IMR-90 (cell line): ENCODE results near the gene DUSP9. TPM values are rescaled to one million over a fixed set of nuclear protein-coding genes. Genes with fewer than 3 reads are reported as not detected.

Experiments
- ATAC-seq: fragments of 200-7000 bp; cut with Tn5 transposase; 2 replicates; pipeline ENCODE4 v1.9.1; 2020; ENCODE audit warnings: low read depth, mild to moderate bottlenecking, moderate library complexity
- BruUV-seq: library from RNA; stranded (reverse); fragments of 400-500 nt; replicated peaks from 2 replicates; lab custom pipeline; 2021; lab: Mats Ljungman, UMichigan
- CTCF ChIA-PET: fragments of 300-600 bp; formaldehyde crosslinking; extraction: SDS; loops from one replicate; lab custom pipeline; 2021; ENCODE audit warnings: antibody characterized with exemption; lab: Yijun Ruan, JAX
- POLR2A ChIA-PET: fragments of 300-600 bp; sonication (Branson Sonifier 250); formaldehyde crosslinking; loops from one replicate; lab custom pipeline; 2022; ENCODE audit warnings: antibody characterized with exemption; ENCODE audit not compliant: unreplicated experiment; lab: Charles Lee
- DNase-seq: peaks from one replicate; pipeline ENCODE4 v3.0.0; 2013
- H2AFZ ChIP-seq: replicated peaks from 2 replicates; pipeline ENCODE3; 2013; ENCODE audit warnings: low read length, mild to moderate bottlenecking; ENCODE audit not compliant: poor library complexity
- H2AK5ac ChIP-seq: 2 replicates; pipeline ENCODE4 v1.6.1; 2013; ENCODE audit warnings: low read depth, low read length, inconsistent platforms
- H2AK9ac ChIP-seq: replicated peaks from 2 replicates; pipeline ENCODE3; 2013; ENCODE audit warnings: mild to moderate bottlenecking, low read depth, low read length, moderate library complexity; ENCODE audit not compliant: poor library complexity
- H2BK120ac ChIP-seq: 2 replicates; pipeline ENCODE4 v1.6.1; 2013; ENCODE audit warnings: low read depth, low read length, inconsistent platforms
- H2BK15ac ChIP-seq: 3 replicates; pipeline ENCODE4 v1.6.1; 2013; ENCODE audit warnings: low read depth, low read length, inconsistent platforms
- H2BK20ac ChIP-seq: 2 replicates; pipeline ENCODE4 v1.6.1; 2013; ENCODE audit warnings: low read depth, mild to moderate bottlenecking, inconsistent platforms, low read length, moderate library complexity
- H2BK5ac ChIP-seq: 2 replicates; pipeline ENCODE4 v1.6.1; 2013; ENCODE audit warnings: mild to moderate bottlenecking, low read depth, low read length, inconsistent platforms; ENCODE audit not compliant: poor library complexity, severe bottlenecking
- H3K14ac ChIP-seq: replicated peaks from 2 replicates; pipeline ENCODE4 v1.6.1; 2013; ENCODE audit warnings: low read depth, low read length, inconsistent platforms
- H3K18ac ChIP-seq: 2 replicates; pipeline ENCODE4 v1.6.1; 2013; ENCODE audit warnings: low read depth, low read length, control low read depth
- H3K23ac ChIP-seq: 2 replicates; pipeline ENCODE4 v1.6.1; 2013; ENCODE audit warnings: low read depth, low read length, inconsistent platforms
- H3K27ac ChIP-seq: 2 replicates; pipeline ENCODE4 v1.5.1; 2013; ENCODE audit warnings: mild to moderate bottlenecking, control low read depth, low read length; ENCODE audit not compliant: insufficient read depth
- H3K27me3 ChIP-seq: 2 replicates; pipeline ENCODE4 v1.6.1; 2013; ENCODE audit warnings: low read length; ENCODE audit not compliant: control insufficient read depth, insufficient read depth
- H3K36me3 ChIP-seq: 2 replicates; pipeline ENCODE4 v1.6.1; 2013; ENCODE audit warnings: low read length, mixed read lengths; ENCODE audit not compliant: control insufficient read depth, insufficient read depth
- H3K4ac ChIP-seq: 2 replicates; pipeline ENCODE4 v1.6.1; 2013; ENCODE audit warnings: low read depth, low read length, inconsistent platforms
- H3K4me1 ChIP-seq: 2 replicates; pipeline ENCODE4 v1.6.1; 2013; ENCODE audit warnings: low read length, mixed read lengths; ENCODE audit not compliant: control insufficient read depth, insufficient read depth
- H3K4me2 ChIP-seq: 2 replicates; pipeline ENCODE4 v1.6.1; 2013; ENCODE audit warnings: low read depth, mild to moderate bottlenecking, control low read depth, low read length, moderate library complexity
- H3K4me3 ChIP-seq: 2 replicates; pipeline ENCODE4 v1.5.1; 2013; ENCODE audit warnings: low read depth, mild to moderate bottlenecking, control low read depth, low read length, moderate library complexity; ENCODE audit not compliant: insufficient read depth
- H3K56ac ChIP-seq: 2 replicates; pipeline ENCODE4 v1.6.1; 2013; ENCODE audit warnings: low read length, inconsistent platforms; ENCODE audit not compliant: insufficient read depth; ENCODE audit errors: extremely low read depth
- H3K79me1 ChIP-seq, 2 experiments: 2 replicates each; pipeline ENCODE4 v1.6.1; 2013; ENCODE audit warnings: low read length in 2 of 2, inconsistent platforms in 1 of 2, low read depth in 1 of 2
- H3K9ac ChIP-seq: 2 replicates; pipeline ENCODE4 v1.6.1; 2013; ENCODE audit warnings: low read depth, low read length, control low read depth
- H3K9me1 ChIP-seq: 2 replicates; pipeline ENCODE4 v1.6.1; 2013; ENCODE audit warnings: low read length, inconsistent platforms; ENCODE audit not compliant: insufficient read depth
- H3K9me3 ChIP-seq: 2 replicates; pipeline ENCODE4 v1.6.1; 2013; ENCODE audit warnings: low read length; ENCODE audit not compliant: control insufficient read depth, insufficient read depth
- H4K20me1 ChIP-seq: 2 replicates; pipeline ENCODE4 v1.6.1; 2013; ENCODE audit warnings: low read length, inconsistent platforms; ENCODE audit not compliant: insufficient read depth
- H4K5ac ChIP-seq: 2 replicates; pipeline ENCODE4 v1.6.1; 2013; ENCODE audit warnings: mild to moderate bottlenecking, low read depth, low read length, control low read depth
- H4K8ac ChIP-seq, 2 experiments: 2 replicates each; pipeline ENCODE4 v1.6.1; 2013; ENCODE audit warnings: low read depth in 2 of 2, low read length in 2 of 2, control low read depth in 1 of 2, inconsistent platforms in 1 of 2
- H4K91ac ChIP-seq: 2 replicates; pipeline ENCODE4 v1.6.1; 2013; ENCODE audit warnings: low read depth, low read length, inconsistent platforms; ENCODE audit not compliant: insufficient read depth
- CEBPB ChIP-seq: IDR thresholded peaks from 2 replicates; pipeline ENCODE4 v1.6.1; 2012; ENCODE audit warnings: low read depth, low read length, improper control_type of control experiment
- CHD1 ChIP-seq: IDR thresholded peaks from 2 replicates; pipeline ENCODE4 v1.6.1; 2012; ENCODE audit warnings: low read depth, low read length, improper control_type of control experiment
- MAFK ChIP-seq: IDR thresholded peaks from 2 replicates; pipeline ENCODE4 v1.6.1; 2012; ENCODE audit warnings: low read depth, low read length, improper control_type of control experiment
- NFE2L2 ChIP-seq: fragments of 150-350 bp; IDR thresholded peaks from 2 replicates; pipeline ENCODE4 v1.6.1; 2016; ENCODE audit warnings: low read depth, mild to moderate bottlenecking, low read length
- POLR2A ChIP-seq: IDR thresholded peaks from 2 replicates; pipeline ENCODE4 v1.6.1; 2012; ENCODE audit warnings: mild to moderate bottlenecking, low read depth, low read length
- RCOR1 ChIP-seq: IDR thresholded peaks from 2 replicates; pipeline ENCODE4 v1.6.1; 2012; ENCODE audit warnings: mild to moderate bottlenecking, low read length, improper control_type of control experiment; ENCODE audit not compliant: insufficient replicate concordance
- SMC3 ChIP-seq: fragments of 150-350 bp; IDR thresholded peaks from 2 replicates; pipeline ENCODE4 v1.6.1; 2016; ENCODE audit warnings: low read depth, mild to moderate bottlenecking, antibody characterized with exemption, low read length, moderate library complexity
- USF2 ChIP-seq: fragments of 150-350 bp; IDR thresholded peaks from 2 replicates; pipeline ENCODE4 v1.6.1; 2017; ENCODE audit warnings: mild to moderate bottlenecking, antibody characterized with exemption, low read length, low read depth
- WGBS, 2 experiments: methylation state at CpG; one replicate each; pipeline versions ENCODE4 v1.1.5 to v1.1.7; 2013; ENCODE audit warnings: missing lambda C conversion rate in 2 of 2; ENCODE audit not compliant: insufficient read length in 1 of 2; ENCODE audit errors: extremely low coverage in 2 of 2; 5-methylcytosine and 5-hydroxymethylcytosine counted together
- dilution Hi-C: fragments of 300-500 bp; cut with HindIII; formaldehyde crosslinking; loops from one replicate; pipeline ENCODE4 v1.14.3; 2018; ENCODE audit warnings: low sequenced_read_pairs; ENCODE audit not compliant: unreplicated experiment
- in situ Hi-C: fragments of 300-500 bp; cut with MboI; formaldehyde crosslinking; loops from 3 replicates; pipeline ENCODE4 v1.14.3; 2019; ENCODE audit warnings: low sequenced_read_pairs, inconsistent platforms, mixed read lengths
- intact Hi-C: fragments of 100-400 bp; cut with micrococcal nuclease; formaldehyde crosslinking; loops from 2 replicates; pipeline ENCODE4 v1.10.0; 2022
- polyA plus RNA-seq, 3 experiments: library from polyadenylated mRNA; depleted of rRNA; stranded (reverse); fragments of >200 nt; gene quantifications; 2 replicates each; pipeline ENCODE4 v1.2.3, GENCODE V29; 2012; ENCODE audit warnings: low replicate concordance in 1 of 3
- total RNA-seq: library from RNA; depleted of rRNA; stranded (reverse); fragments of >200 nt; gene quantifications from 2 replicates; pipeline ENCODE4 v1.2.3, GENCODE V29; 2012
- TF ChIP-seq, protein P1 (sequence below): fragments of 150-350 bp; IDR thresholded peaks from 2 replicates; pipeline ENCODE4 v1.6.1; 2016; ENCODE audit warnings: low read depth, mild to moderate bottlenecking, low read length, moderate library complexity, borderline replicate concordance

The DUSP9 gene
- total and polyA plus RNA-seq, 2 of the 4 experiments (the other 2 are of a cell fraction) = under 0.01 to 0.09 TPM

DNA sequence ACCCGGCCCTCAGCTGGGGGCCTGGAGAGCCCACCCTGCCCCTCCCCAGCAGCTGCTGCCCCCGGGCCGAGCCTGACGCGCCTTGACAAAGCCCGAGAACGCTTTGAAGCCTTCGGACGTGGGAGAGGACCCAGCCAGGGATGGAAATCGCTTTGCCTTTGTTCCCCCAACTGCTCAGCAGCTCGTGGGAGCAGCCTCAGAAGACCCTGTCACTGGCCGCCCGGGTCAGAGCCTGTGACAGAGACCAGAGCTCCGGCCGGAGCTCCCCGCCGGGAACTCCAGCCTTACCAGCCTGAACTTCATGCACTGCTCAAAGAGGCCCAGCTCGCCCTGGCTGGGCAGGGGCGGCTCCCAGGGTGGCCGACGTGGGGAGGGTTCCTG, 38.1 kb downstream of the DUSP9 start:
- Histone ChIP-seq H2BK20ac (no peak overlapping the region), H3K27ac (no peak overlapping the region), H3K4me1 (peaks cover 6% of the 10 kb centered on the region), H3K79me1 (0 out of 4 replicates have a peak, but pooled peaks cover 0 to 6% of the 10 kb centered on the region in 2 experiments), H3K9me3 (peaks cover 7% of the 10 kb centered on the region; the same call in 1 of the 2 replicates), H2AK9ac (no peak overlapping the region), H4K5ac (no peak overlapping the region), H3K36me3 (no peaks in the 10 kb centered on the region; the same call in 1 of the 2 replicates), H3K4me2 (no peak overlapping the region), H3K9ac (no peak overlapping the region), H4K20me1 (peaks cover 8% of the 10 kb centered on the region), H2BK5ac (no peak overlapping the region), H3K4ac (no peak overlapping the region), H3K9me1 (peaks cover 5% of the 10 kb centered on the region; the same call in 1 of the 2 replicates), H3K27me3 (peaks cover 1% of the 10 kb centered on the region; the same call in 1 of the 2 replicates), H3K56ac (no peak overlapping the region), H3K23ac (no peak overlapping the region), H2AK5ac (no peak overlapping the region), H3K18ac (no peak overlapping the region), H3K14ac (no peak overlapping the region), H2BK120ac (no peak overlapping the region), H2AFZ (no peak overlapping the region), H2BK15ac (no peak overlapping the region), H4K8ac (no peak overlapping the region), H3K4me3 (no peak overlapping the region), H4K91ac (no peak overlapping the region)
- 48% methylated on average over 7 of the region's 21 CpGs; no CpG with 5 or more reads in 1 of the 2 experiments for WGBS, 2 experiments
- ChIA-PET POLR2A (no interaction called here), CTCF (no interaction called here)
- BruUV-seq = no TSS peak
- ATAC-seq (no peak), DNase-seq (no peak)
- in situ Hi-C loops (no loop called here), dilution Hi-C loops (no loop called here), intact Hi-C loops (no loop called here)
- TF ChIP-seq, protein P1, sequence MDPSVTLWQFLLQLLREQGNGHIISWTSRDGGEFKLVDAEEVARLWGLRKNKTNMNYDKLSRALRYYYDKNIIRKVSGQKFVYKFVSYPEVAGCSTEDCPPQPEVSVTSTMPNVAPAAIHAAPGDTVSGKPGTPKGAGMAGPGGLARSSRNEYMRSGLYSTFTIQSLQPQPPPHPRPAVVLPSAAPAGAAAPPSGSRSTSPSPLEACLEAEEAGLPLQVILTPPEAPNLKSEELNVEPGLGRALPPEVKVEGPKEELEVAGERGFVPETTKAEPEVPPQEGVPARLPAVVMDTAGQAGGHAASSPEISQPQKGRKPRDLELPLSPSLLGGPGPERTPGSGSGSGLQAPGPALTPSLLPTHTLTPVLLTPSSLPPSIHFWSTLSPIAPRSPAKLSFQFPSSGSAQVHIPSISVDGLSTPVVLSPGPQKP = no peak
- no peak for TF ChIP-seq CEBPB
- no peak for TF ChIP-seq NFE2L2
- TF ChIP-seq MAFK = no peak
- no peak for TF ChIP-seq USF2
- TF ChIP-seq SMC3 = no peak
- TF ChIP-seq RCOR1 = no peak
- no peak for TF ChIP-seq POLR2A
- TF ChIP-seq CHD1 = no peak
